HEK293 (cell line): ENCODE measurements around the gene RNU7-1.

ENCODE experiments used
- GLI4 ChIP-seq: fragments of 450-650 bp; formaldehyde crosslinking; IDR thresholded peaks from 2 replicates; pipeline ENCODE4 v1.5.1; 2016; ENCODE audit warnings: missing biosample characterization, missing genetic modification characterization
- HOXA7 ChIP-seq: sonication (generic); formaldehyde crosslinking; IDR thresholded peaks from 2 replicates; pipeline ENCODE4 v1.8.1; 2022; ENCODE audit warnings: missing genetic modification reagents, borderline replicate concordance
- IKZF3 ChIP-seq: fragments of 450-650 bp; IDR thresholded peaks from 2 replicates; pipeline ENCODE4 v1.5.0; 2018; ENCODE audit warnings: missing biosample characterization, mild to moderate bottlenecking, missing genetic modification characterization, moderate library complexity
- KLF10 ChIP-seq: fragments of 450-650 bp; IDR thresholded peaks from 2 replicates; pipeline ENCODE4 v1.5.1; 2018; ENCODE audit warnings: missing biosample characterization, mild to moderate bottlenecking, missing genetic modification characterization
- KLF7 ChIP-seq: fragments of 450-650 bp; formaldehyde crosslinking; IDR thresholded peaks from 2 replicates; pipeline ENCODE4 v1.5.1; 2016; ENCODE audit warnings: missing biosample characterization, missing genetic modification characterization, borderline replicate concordance
- OVOL3 ChIP-seq: fragments of 450-650 bp; formaldehyde crosslinking; IDR thresholded peaks from 2 replicates; pipeline ENCODE4 v1.5.1; 2016; ENCODE audit warnings: missing biosample characterization, missing genetic modification characterization
- SCRT2 ChIP-seq: fragments of 450-650 bp; formaldehyde crosslinking; IDR thresholded peaks from 2 replicates; pipeline ENCODE4 v1.5.1; 2016; ENCODE audit warnings: missing biosample characterization, missing genetic modification characterization
- ZBTB1 ChIP-seq: fragments of 450-650 bp; formaldehyde crosslinking; IDR thresholded peaks from 2 replicates; pipeline ENCODE4 v1.5.1; 2016; ENCODE audit warnings: missing biosample characterization, missing genetic modification characterization
- ZBTB7A ChIP-seq: fragments of 450-650 bp; formaldehyde crosslinking; IDR thresholded peaks from 2 replicates; pipeline ENCODE4 v1.5.1; 2016; ENCODE audit warnings: low read depth, missing biosample characterization, missing genetic modification characterization
- ZBTB8A ChIP-seq: fragments of 450-650 bp; formaldehyde crosslinking; IDR thresholded peaks from 2 replicates; pipeline ENCODE4 v1.5.1; 2016; ENCODE audit warnings: missing biosample characterization, missing genetic modification characterization
- ZNF10 ChIP-seq: fragments of 450-650 bp; formaldehyde crosslinking; IDR thresholded peaks from 2 replicates; pipeline ENCODE4 v1.5.1; 2017; ENCODE audit warnings: missing biosample characterization, missing genetic modification characterization
- ZNF121 ChIP-seq: fragments of 450-650 bp; formaldehyde crosslinking; IDR thresholded peaks from 2 replicates; pipeline ENCODE4 v1.5.1; 2016; ENCODE audit warnings: missing biosample characterization, missing genetic modification characterization
- ZNF202 ChIP-seq: fragments of 450-650 bp; formaldehyde crosslinking; IDR thresholded peaks from 2 replicates; pipeline ENCODE4 v1.5.1; 2016; ENCODE audit warnings: missing biosample characterization, missing genetic modification characterization, borderline replicate concordance
- ZNF223 ChIP-seq: fragments of 450-650 bp; formaldehyde crosslinking; IDR thresholded peaks from 2 replicates; pipeline ENCODE4 v1.5.1; 2016; ENCODE audit warnings: missing biosample characterization, missing genetic modification characterization
- ZNF292 ChIP-seq: fragments of 450-650 bp; formaldehyde crosslinking; IDR thresholded peaks from 2 replicates; pipeline ENCODE4 v1.5.1; 2016; ENCODE audit warnings: low read depth, missing biosample characterization, missing genetic modification characterization, borderline replicate concordance
- ZNF571 ChIP-seq: fragments of 450-650 bp; formaldehyde crosslinking; IDR thresholded peaks from 2 replicates; pipeline ENCODE4 v1.5.0; 2017; ENCODE audit warnings: missing biosample characterization, missing genetic modification characterization
- ZNF792 ChIP-seq: fragments of 450-650 bp; formaldehyde crosslinking; IDR thresholded peaks from 2 replicates; pipeline ENCODE4 v1.5.1; 2016; ENCODE audit warnings: missing biosample characterization, missing genetic modification characterization
- TF ChIP-seq, protein P1 (sequence below): fragments of 450-650 bp; formaldehyde crosslinking; conservative IDR thresholded peaks from 2 replicates; pipeline ENCODE4 v1.5.1; 2016; ENCODE audit warnings: low read depth, missing biosample characterization, missing genetic modification characterization
- TF ChIP-seq, protein P2 (sequence below): fragments of 450-650 bp; formaldehyde crosslinking; IDR thresholded peaks from 2 replicates; pipeline ENCODE4 v1.5.1; 2016; ENCODE audit warnings: missing biosample characterization, missing genetic modification characterization
- TF ChIP-seq, protein P3 (sequence below): fragments of 450-650 bp; formaldehyde crosslinking; IDR thresholded peaks from 2 replicates; pipeline ENCODE4 v1.5.1; 2017; ENCODE audit warnings: missing biosample characterization, missing genetic modification characterization
- TF ChIP-seq, protein P4 (sequence below): fragments of 450-650 bp; formaldehyde crosslinking; IDR thresholded peaks from 2 replicates; pipeline ENCODE4 v1.5.1; 2017; ENCODE audit warnings: missing biosample characterization, missing genetic modification characterization
- TF ChIP-seq, protein P5 (sequence below): fragments of 450-650 bp; formaldehyde crosslinking; IDR thresholded peaks from 2 replicates; pipeline ENCODE4 v1.5.1; 2016; ENCODE audit warnings: missing biosample characterization, missing genetic modification characterization
- TF ChIP-seq, protein P6 (sequence below): fragments of 450-650 bp; formaldehyde crosslinking; IDR thresholded peaks from 2 replicates; pipeline ENCODE4 v1.5.1; 2017; ENCODE audit warnings: missing biosample characterization, mild to moderate bottlenecking, missing genetic modification characterization, moderate library complexity
- TF ChIP-seq, protein P7 (sequence below): fragments of 450-650 bp; IDR thresholded peaks from 2 replicates; pipeline ENCODE4 v1.5.1; 2018; ENCODE audit warnings: missing biosample characterization, mild to moderate bottlenecking, missing genetic modification characterization

Gene RNU7-1

DNA sequence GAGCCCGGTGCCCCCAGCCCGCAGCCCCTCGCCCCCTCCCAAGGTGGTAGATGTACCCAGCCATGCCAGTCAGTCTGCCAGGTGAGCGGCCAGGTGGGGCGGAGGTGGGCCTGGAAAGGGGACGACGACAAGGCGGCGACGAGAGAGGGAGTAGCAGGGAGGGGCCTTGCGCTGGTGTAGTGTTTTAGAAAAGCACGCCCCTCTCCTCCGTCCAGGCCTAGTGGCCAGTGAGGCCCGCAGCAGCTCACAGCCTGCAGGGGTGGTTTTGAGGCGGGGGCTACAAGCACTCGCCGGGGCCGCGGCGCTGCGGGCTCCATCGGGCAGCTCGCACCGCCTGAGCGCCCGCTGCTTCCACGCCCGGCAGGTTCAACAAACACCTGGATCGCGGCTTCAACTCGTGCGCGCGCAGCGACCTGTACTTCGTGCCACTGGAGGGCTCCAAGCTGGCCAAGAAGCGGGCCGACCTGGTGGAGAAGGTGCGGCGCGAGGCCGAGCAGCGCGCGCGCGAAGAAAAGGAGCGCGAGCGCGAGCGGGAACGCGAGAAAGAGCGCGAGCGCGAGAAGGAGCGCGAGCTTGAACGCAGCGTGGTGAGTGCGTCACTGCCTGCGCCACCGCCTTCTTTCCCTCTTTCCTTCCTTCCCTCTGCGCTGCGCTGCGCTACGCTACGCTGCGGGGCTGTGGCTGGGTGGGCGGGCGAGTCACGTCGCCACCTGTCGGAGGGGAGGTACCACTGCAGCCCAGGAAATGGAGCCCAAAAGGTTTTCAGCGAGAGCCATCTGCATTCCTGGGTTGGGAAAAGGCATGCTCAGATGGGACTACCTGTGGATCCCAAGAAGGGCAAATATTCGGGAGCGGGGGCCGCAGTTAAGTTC, 5.9 kb upstream of the RNU7-1 start (continued):
- TF ChIP-seq, protein P1, sequence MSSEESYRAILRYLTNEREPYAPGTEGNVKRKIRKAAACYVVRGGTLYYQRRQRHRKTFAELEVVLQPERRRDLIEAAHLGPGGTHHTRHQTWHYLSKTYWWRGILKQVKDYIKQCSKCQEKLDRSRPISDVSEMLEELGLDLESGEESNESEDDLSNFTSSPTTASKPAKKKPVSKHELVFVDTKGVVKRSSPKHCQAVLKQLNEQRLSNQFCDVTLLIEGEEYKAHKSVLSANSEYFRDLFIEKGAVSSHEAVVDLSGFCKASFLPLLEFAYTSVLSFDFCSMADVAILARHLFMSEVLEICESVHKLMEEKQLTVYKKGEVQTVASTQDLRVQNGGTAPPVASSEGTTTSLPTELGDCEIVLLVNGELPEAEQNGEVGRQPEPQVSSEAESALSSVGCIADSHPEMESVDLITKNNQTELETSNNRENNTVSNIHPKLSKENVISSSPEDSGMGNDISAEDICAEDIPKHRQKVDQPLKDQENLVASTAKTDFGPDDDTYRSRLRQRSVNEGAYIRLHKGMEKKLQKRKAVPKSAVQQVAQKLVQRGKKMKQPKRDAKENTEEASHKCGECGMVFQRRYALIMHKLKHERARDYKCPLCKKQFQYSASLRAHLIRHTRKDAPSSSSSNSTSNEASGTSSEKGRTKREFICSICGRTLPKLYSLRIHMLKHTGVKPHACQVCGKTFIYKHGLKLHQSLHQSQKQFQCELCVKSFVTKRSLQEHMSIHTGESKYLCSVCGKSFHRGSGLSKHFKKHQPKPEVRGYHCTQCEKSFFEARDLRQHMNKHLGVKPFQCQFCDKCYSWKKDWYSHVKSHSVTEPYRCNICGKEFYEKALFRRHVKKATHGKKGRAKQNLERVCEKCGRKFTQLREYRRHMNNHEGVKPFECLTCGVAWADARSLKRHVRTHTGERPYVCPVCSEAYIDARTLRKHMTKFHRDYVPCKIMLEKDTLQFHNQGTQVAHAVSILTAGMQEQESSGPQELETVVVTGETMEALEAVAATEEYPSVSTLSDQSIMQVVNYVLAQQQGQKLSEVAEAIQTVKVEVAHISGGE (tag by site-specific recombination), result peak; percentile 94
- TF ChIP-seq ZNF292 (tag by site-specific recombination), result no peak
- TF ChIP-seq ZBTB7A (tag by site-specific recombination), result peak; percentile 55; the same call in 1 of the 2 replicates
- TF ChIP-seq ZNF202 (tag by site-specific recombination), result no peak
- TF ChIP-seq, protein P2, sequence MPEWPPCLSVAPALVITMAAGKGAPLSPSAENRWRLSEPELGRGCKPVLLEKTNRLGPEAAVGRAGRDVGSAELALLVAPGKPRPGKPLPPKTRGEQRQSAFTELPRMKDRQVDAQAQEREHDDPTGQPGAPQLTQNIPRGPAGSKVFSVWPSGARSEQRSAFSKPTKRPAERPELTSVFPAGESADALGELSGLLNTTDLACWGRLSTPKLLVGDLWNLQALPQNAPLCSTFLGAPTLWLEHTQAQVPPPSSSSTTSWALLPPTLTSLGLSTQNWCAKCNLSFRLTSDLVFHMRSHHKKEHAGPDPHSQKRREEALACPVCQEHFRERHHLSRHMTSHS (tag by site-specific recombination), result no peak
- TF ChIP-seq KLF7 (tag by site-specific recombination), result peak; percentile 67; the same call in 1 of the 2 replicates
- TF ChIP-seq HOXA7 (CRISPR knock-in tag), result no peak
- peak; percentile 80; the same call in 1 of the 2 replicates for TF ChIP-seq GLI4 (tag by site-specific recombination)
- TF ChIP-seq ZNF223, result peak; percentile 81
- no peak for TF ChIP-seq ZNF571
- TF ChIP-seq KLF10 (tag by site-specific recombination), result peak; percentile 40; the same call in 1 of the 2 replicates
- TF ChIP-seq ZBTB1, result no peak
- TF ChIP-seq ZNF10 (tag by site-specific recombination), result peak; percentile 65
- no peak for TF ChIP-seq ZNF792 (tag by site-specific recombination)
- TF ChIP-seq, protein P3, sequence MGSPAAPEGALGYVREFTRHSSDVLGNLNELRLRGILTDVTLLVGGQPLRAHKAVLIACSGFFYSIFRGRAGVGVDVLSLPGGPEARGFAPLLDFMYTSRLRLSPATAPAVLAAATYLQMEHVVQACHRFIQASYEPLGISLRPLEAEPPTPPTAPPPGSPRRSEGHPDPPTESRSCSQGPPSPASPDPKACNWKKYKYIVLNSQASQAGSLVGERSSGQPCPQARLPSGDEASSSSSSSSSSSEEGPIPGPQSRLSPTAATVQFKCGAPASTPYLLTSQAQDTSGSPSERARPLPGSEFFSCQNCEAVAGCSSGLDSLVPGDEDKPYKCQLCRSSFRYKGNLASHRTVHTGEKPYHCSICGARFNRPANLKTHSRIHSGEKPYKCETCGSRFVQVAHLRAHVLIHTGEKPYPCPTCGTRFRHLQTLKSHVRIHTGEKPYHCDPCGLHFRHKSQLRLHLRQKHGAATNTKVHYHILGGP, result no peak
- TF ChIP-seq, protein P4, sequence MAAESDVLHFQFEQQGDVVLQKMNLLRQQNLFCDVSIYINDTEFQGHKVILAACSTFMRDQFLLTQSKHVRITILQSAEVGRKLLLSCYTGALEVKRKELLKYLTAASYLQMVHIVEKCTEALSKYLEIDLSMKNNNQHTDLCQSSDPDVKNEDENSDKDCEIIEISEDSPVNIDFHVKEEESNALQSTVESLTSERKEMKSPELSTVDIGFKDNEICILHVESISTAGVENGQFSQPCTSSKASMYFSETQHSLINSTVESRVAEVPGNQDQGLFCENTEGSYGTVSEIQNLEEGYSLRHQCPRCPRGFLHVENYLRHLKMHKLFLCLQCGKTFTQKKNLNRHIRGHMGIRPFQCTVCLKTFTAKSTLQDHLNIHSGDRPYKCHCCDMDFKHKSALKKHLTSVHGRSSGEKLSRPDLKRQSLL, result no peak; the same call in none of the 2 replicates
- TF ChIP-seq, protein P5, sequence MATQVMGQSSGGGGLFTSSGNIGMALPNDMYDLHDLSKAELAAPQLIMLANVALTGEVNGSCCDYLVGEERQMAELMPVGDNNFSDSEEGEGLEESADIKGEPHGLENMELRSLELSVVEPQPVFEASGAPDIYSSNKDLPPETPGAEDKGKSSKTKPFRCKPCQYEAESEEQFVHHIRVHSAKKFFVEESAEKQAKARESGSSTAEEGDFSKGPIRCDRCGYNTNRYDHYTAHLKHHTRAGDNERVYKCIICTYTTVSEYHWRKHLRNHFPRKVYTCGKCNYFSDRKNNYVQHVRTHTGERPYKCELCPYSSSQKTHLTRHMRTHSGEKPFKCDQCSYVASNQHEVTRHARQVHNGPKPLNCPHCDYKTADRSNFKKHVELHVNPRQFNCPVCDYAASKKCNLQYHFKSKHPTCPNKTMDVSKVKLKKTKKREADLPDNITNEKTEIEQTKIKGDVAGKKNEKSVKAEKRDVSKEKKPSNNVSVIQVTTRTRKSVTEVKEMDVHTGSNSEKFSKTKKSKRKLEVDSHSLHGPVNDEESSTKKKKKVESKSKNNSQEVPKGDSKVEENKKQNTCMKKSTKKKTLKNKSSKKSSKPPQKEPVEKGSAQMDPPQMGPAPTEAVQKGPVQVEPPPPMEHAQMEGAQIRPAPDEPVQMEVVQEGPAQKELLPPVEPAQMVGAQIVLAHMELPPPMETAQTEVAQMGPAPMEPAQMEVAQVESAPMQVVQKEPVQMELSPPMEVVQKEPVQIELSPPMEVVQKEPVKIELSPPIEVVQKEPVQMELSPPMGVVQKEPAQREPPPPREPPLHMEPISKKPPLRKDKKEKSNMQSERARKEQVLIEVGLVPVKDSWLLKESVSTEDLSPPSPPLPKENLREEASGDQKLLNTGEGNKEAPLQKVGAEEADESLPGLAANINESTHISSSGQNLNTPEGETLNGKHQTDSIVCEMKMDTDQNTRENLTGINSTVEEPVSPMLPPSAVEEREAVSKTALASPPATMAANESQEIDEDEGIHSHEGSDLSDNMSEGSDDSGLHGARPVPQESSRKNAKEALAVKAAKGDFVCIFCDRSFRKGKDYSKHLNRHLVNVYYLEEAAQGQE (tag by site-specific recombination), result 0 out of 2 replicates have a peak, but pooled peaks have one; percentile 9
- TF ChIP-seq, protein P6, sequence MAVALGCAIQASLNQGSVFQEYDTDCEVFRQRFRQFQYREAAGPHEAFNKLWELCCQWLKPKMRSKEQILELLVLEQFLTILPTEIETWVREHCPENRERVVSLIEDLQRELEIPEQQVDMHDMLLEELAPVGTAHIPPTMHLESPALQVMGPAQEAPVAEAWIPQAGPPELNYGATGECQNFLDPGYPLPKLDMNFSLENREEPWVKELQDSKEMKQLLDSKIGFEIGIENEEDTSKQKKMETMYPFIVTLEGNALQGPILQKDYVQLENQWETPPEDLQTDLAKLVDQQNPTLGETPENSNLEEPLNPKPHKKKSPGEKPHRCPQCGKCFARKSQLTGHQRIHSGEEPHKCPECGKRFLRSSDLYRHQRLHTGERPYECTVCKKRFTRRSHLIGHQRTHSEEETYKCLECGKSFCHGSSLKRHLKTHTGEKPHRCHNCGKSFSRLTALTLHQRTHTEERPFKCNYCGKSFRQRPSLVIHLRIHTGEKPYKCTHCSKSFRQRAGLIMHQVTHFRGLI (tag by site-specific recombination), result 0 out of 2 replicates have a peak, but pooled peaks have one; percentile 10
- TF ChIP-seq IKZF3, result peak; percentile 96
- TF ChIP-seq, protein P7, sequence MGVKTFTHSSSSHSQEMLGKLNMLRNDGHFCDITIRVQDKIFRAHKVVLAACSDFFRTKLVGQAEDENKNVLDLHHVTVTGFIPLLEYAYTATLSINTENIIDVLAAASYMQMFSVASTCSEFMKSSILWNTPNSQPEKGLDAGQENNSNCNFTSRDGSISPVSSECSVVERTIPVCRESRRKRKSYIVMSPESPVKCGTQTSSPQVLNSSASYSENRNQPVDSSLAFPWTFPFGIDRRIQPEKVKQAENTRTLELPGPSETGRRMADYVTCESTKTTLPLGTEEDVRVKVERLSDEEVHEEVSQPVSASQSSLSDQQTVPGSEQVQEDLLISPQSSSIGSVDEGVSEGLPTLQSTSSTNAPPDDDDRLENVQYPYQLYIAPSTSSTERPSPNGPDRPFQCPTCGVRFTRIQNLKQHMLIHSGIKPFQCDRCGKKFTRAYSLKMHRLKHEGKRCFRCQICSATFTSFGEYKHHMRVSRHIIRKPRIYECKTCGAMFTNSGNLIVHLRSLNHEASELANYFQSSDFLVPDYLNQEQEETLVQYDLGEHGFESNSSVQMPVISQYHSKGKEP (tag by site-specific recombination), result peak; percentile 83
- TF ChIP-seq OVOL3, result peak; percentile 75
- TF ChIP-seq ZNF121, result 0 out of 2 replicates have a peak, but pooled peaks have one; percentile 33
- peak; percentile 92 for TF ChIP-seq SCRT2 (tag by site-specific recombination)
- TF ChIP-seq ZBTB8A (tag by site-specific recombination), result peak; percentile 87
